Measurements from ENCODE around the gene HOXC10. TPM values are rescaled to one million over a fixed set of nuclear protein-coding genes. Genes with fewer than 3 reads are reported as not detected.

The HOXC10 gene
- total RNA-seq, 1 donor from 2014 or later = 1.8 TPM

DNA sequence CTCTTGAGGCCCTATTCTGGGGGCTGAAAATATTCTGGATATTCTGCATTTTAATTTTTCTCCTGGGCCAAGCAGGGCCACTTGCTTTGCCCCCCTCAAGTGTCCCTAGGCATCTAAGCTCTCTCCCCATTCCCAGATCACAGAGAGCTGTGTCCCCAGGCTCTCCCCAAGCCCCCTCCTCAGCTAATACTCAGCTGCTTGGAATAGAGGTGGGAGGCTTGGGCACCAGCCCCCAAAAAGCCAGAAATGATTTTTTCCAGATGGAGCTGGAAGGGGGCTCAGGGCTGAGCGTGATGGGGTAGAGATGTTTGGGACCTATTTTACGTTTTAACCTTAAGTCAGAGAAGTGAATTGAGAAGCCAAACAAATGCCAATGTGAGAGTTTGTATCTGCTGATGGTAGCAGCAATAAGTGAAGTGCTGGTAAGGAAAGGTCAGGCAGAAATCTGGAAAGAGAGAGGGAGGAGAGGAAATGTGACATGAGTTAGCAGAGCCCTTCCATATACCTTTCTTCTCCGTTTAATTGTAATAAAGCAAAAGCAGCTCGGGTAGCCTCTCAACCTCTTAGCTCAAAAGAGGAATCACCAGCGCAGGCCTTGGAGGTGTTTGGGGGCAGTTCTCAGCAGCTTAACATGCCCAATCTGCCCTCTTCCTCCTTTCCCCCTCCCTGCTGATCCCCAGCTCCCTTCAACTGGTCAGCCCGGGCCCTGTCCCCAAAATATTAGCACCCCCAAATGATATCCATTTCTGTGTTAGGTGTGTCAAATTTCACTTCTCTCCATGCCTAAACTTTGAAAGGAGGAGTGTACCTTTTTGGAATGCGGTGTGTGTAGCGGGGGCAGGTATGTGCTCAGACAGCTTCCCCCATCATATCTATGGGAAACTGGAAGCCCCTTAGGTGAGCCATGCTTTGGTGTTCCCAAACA, 38.3 kb downstream of the HOXC10 start:
- peaks cover 16% of the 10 kb centered on the region for H3K4me1 Mint-ChIP-seq
- no peaks in the 10 kb centered on the region for H3K36me3 Mint-ChIP-seq (ENCODE audit: low read depth)
- H3K4me3 Mint-ChIP-seq = peak overlapping the region; percentile 84
- H3K27ac Mint-ChIP-seq (ENCODE audit: unreplicated experiment) = no peak overlapping the region
- TF ChIP-seq, protein P1, sequence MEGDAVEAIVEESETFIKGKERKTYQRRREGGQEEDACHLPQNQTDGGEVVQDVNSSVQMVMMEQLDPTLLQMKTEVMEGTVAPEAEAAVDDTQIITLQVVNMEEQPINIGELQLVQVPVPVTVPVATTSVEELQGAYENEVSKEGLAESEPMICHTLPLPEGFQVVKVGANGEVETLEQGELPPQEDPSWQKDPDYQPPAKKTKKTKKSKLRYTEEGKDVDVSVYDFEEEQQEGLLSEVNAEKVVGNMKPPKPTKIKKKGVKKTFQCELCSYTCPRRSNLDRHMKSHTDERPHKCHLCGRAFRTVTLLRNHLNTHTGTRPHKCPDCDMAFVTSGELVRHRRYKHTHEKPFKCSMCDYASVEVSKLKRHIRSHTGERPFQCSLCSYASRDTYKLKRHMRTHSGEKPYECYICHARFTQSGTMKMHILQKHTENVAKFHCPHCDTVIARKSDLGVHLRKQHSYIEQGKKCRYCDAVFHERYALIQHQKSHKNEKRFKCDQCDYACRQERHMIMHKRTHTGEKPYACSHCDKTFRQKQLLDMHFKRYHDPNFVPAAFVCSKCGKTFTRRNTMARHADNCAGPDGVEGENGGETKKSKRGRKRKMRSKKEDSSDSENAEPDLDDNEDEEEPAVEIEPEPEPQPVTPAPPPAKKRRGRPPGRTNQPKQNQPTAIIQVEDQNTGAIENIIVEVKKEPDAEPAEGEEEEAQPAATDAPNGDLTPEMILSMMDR (conservative IDR thresholded peaks at IDR 0.05) = no peak
- no peak for DNase-seq (ENCODE audit: low read depth, low spot score)
- no peaks in the 10 kb centered on the region for H3K9me3 Mint-ChIP-seq
- H3K27me3 Mint-ChIP-seq (ENCODE audit: low read depth) = peaks cover 98% of the 10 kb centered on the region

DNA sequence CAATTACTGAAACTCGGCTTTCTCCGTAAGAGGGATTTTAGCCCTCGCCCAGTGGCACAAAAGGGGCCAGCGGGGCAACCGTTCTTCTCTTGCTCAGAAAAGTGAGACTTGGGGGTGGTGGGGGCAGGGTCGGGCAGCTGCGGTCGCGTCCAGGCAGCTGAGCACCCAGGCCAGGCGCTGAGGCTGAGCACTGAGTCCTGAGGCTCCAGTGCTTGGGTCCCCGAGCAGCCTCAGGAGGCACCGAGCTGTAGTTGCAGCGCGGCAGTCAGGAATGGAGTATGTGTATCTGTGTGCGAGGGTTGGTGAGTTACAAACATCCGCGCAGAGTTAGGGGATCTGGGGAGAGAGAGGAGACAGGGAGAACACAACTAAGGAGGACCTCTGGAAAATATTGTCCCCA, 39.2 kb downstream of the HOXC10 start:
- TF ChIP-seq, protein P1 (conservative IDR thresholded peaks at IDR 0.05) = no peak
- Mint-ChIP-seq H3K27me3 (ENCODE audit: low read depth) (peaks cover 100% of the 10 kb centered on the region), H3K4me1 (peaks cover 16% of the 10 kb centered on the region), H3K4me3 (peak overlapping the region; percentile 71), H3K27ac (ENCODE audit: unreplicated experiment) (no peak overlapping the region), H3K9me3 (no peaks in the 10 kb centered on the region), H3K36me3 (ENCODE audit: low read depth) (no peaks in the 10 kb centered on the region)
- DNase-seq (ENCODE audit: low read depth, low spot score) = no peak

DNA sequence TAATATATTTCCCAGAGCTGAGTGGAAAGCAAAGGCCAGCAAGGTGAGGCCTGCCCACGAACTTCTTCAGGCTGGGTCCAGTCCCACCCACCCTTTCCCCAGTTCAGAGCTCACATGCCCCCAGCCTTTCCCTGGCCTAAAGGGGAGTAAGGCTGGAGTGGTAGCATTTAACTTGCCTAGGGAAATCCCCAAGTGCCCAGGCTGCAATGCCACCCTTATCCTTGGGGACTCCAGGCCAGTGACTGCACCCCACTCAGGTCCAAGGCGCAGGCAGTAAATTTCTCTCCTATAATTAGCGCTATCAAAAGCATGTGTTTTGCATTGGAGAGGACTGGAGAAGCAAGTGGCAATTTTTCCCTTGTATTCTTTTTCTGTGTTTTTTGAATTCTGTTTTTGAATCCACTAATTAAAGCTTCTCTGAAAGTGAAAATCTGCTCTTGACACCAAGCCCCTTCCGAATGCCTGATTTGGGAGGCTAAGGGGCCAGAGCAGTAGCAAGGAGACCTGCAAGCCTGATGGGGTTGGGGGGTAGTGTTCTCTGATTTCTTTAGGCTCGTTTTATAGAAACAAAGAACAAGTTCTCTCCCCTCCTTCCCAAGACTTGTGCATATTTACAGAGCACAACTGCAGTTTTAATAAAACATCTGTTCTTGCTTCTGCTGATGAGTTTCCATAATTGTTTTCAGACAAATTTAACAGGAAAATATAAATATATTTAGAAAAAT, 39.8 kb downstream of the HOXC10 start:
- TF ChIP-seq, protein P1 (conservative IDR thresholded peaks at IDR 0.05) = no peak
- Mint-ChIP-seq H3K9me3 (no peaks in the 10 kb centered on the region), H3K27ac (ENCODE audit: unreplicated experiment) (no peak overlapping the region), H3K4me1 (peaks cover 16% of the 10 kb centered on the region), H3K4me3 (peak overlapping the region; percentile 71), H3K27me3 (ENCODE audit: low read depth) (peaks cover 100% of the 10 kb centered on the region), H3K36me3 (ENCODE audit: low read depth) (peaks cover 3% of the 10 kb centered on the region)
- no peak for DNase-seq (ENCODE audit: low read depth, low spot score)

DNA sequence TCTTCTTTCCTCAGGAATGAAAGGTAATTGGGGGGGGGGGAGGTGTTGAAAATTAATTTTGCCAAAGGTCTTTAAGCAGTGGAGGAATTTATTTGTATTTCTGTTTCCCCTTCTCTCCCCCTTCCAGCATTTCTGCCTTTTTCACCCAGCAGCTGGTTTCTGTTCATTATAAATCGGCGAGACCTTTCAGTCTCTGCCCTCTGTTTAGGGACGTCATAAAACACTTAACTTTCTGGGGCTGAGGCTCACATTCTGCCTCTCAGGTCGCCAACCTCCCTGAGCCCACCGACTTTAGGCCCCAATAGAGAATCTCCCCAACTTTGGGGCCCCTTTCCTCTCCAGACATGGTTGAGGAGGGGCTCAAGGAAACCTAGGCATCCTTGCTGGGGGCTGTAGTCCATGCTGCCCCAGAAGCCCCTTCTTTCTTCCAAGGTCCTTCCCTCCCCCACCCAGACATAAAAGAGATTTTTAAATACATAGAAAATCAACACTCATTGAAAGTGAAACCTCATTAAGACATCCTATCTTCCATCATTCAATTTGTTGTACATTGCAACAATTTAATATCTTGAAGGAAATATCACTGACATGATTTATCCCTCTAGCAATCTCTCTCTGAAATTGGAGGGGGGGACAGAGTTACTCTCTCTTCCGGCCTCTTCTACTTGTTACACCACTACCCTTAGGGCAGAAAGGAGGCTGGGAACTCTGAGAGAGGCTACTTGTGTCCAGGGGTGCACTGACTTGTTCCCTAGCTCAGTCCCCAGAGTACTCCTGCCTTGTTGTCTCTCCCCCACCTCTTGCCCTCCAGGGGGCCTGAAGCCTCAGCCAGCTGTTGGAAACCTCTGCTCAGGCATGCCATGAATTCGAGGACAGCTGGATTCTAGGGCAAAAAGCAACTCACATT, 40.8 kb downstream of the HOXC10 start:
- Mint-ChIP-seq H3K36me3 (ENCODE audit: low read depth) (peaks cover 3% of the 10 kb centered on the region), H3K4me1 (peaks cover 12% of the 10 kb centered on the region), H3K4me3 (peak overlapping the region; percentile 32), H3K27ac (ENCODE audit: unreplicated experiment) (peak overlapping the region; percentile 14), H3K9me3 (no peaks in the 10 kb centered on the region), H3K27me3 (ENCODE audit: low read depth) (peaks cover 100% of the 10 kb centered on the region)
- TF ChIP-seq, protein P1 (conservative IDR thresholded peaks at IDR 0.05) = no peak
- DNase-seq (ENCODE audit: low read depth, low spot score) = no peak

All from neural crest cell (in vitro differentiated cells).